GM18502 (cell line): ENCODE data around the gene KIF9.
A peak's percentile ranks its signal among the peaks of the same experiment; 100 is the strongest.

Experiments used
- ATAC-seq: cut with Tn5 transposase; IDR thresholded peaks from one replicate; pipeline ENCODE4 v1.9.1; 2021; ENCODE audit warnings: mild to moderate bottlenecking; ENCODE audit not compliant: unreplicated experiment, poor library complexity

The KIF9 gene

GRCh38 chr3:47294392-47294791 is 11.8 kb upstream of the KIF9 start:
- no peak for ATAC-seq

GRCh38 chr3:47293822-47294221 is 11.2 kb upstream of the KIF9 start:
- ATAC-seq, result no peak

GRCh38 chr3:47291754-47292420 is 9.3 kb upstream of the KIF9 start:
- peak; percentile 50 for ATAC-seq

- peak; percentile 10 for ATAC-seq
Observed at GRCh38 chr3:47291158-47291753, 8.7 kb upstream of the KIF9 start.

GRCh38 chr3:47288966-47289910 is 6.6 kb upstream of the KIF9 start:
- no peak for ATAC-seq

- no peak for ATAC-seq
Observed at GRCh38 chr3:47283591-47284364, 1.2 kb upstream of the KIF9 start.

GRCh38 chr3:47283193-47283537 is 566 bp upstream of the KIF9 start:
- peak; percentile 4 for ATAC-seq

- ATAC-seq, result no peak
Observed at GRCh38 chr3:47280519-47280918, 2.1 kb downstream of the KIF9 start.

GRCh38 chr3:47276558-47276957 is 6.0 kb downstream of the KIF9 start:
- ATAC-seq, result no peak

- no peak for ATAC-seq
Observed at GRCh38 chr3:47274652-47275051, 7.9 kb downstream of the KIF9 start.

- ATAC-seq, result no peak
Observed at GRCh38 chr3:47273564-47273963, 9.0 kb downstream of the KIF9 start.

GRCh38 chr3:47270526-47270925 is 12.1 kb downstream of the KIF9 start:
- no peak for ATAC-seq

- ATAC-seq, result no peak
Observed at GRCh38 chr3:47267490-47267824, 15.1 kb downstream of the KIF9 start.

GRCh38 chr3:47266709-47267489 is 15.7 kb downstream of the KIF9 start:
- ATAC-seq, result peak; percentile 59

- no peak for ATAC-seq
Observed at GRCh38 chr3:47265725-47266428, 16.7 kb downstream of the KIF9 start.

- ATAC-seq, result no peak
Observed at GRCh38 chr3:47265008-47265407, 17.6 kb downstream of the KIF9 start.

- ATAC-seq, result no peak
Observed at GRCh38 chr3:47261301-47261700, 21.3 kb downstream of the KIF9 start.

- no peak for ATAC-seq
Observed at GRCh38 chr3:47260605-47261004, 22.0 kb downstream of the KIF9 start.

- ATAC-seq, result no peak
Observed at GRCh38 chr3:47259114-47259513, 23.5 kb downstream of the KIF9 start.
